HepG2 (cell line): ENCODE measurements around the gene DPF1.

Source experiments
- POLR2A ChIP-seq, 2 experiments: IDR thresholded peaks; 2 replicates each; pipeline ENCODE4 v1.6.1; 2011; ENCODE audit warnings: low read depth in 2 of 2, low read length in 2 of 2, mild to moderate bottlenecking in 1 of 2, moderate library complexity in 1 of 2; ENCODE audit not compliant: insufficient read depth in 1 of 2
- POLR2AphosphoS5 ChIP-seq: IDR thresholded peaks from 2 replicates; pipeline ENCODE4 v1.6.1; 2012; ENCODE audit warnings: low read depth, low read length
- SIN3A ChIP-seq: IDR thresholded peaks from 2 replicates; pipeline ENCODE4 v1.6.1; 2011; ENCODE audit warnings: low read depth, mild to moderate bottlenecking, control low read depth, low read length, borderline replicate concordance
- ZNF777 ChIP-seq: sonication (generic); formaldehyde crosslinking; IDR thresholded peaks from 2 replicates; pipeline ENCODE4 v1.4.0; 2020; ENCODE audit warnings: missing genetic modification reagents

DNA sequence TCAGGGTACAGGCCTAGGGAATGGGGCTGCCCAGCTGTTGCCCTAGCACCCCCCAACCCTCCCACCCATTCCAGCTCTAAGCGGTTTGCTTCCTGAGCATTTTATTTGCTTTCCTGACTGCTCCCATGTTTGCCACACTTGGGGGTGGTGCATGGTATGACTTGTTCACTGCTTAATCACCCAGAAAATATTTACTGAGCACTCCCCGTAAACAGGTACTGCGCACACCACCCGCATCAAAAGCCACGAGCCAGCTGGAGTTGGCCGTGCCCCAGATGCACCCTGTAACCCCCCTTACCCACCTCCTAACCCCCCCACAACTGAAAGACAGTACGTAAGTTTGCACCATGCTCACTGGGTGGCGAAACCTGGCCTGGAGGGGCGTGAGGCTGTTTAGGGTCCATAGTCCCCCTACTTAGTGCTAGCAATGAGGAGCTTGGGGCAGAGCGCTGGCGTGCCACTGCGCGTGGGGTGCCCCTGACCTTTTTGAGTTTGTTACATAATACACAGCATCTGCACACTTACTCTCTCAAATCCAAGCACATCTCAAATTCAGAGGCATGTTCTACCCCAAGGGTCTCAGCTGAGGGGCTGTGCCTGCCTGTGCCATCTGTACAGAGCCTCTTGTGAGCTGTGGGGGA lies 29.8 kb downstream of the DPF1 start:
- TF ChIP-seq SIN3A (no peak), POLR2AphosphoS5 (no peak), ZNF777 (CRISPR knock-in tag) (no peak), POLR2A (IDR thresholded peaks at IDR 0.05; ENCODE audit: insufficient read depth in 1 of 2, low read depth in 2 of 2, low read length in 2 of 2) (no peak)
